Neutrophil (primary cell): ENCODE measurements around the gene BDKRB2.

ENCODE experiments used
- H3K27ac ChIP-seq: fragments of 200-600 bp; sonication (generic); 2 replicates; pipeline ENCODE4 v1.5.1; 2016; ENCODE audit warnings: mild to moderate bottlenecking, moderate library complexity
- H3K27me3 ChIP-seq: fragments of 200-600 bp; sonication (generic); 2 replicates; pipeline ENCODE4 v1.6.0; 2016; ENCODE audit warnings: mild to moderate bottlenecking
- H3K36me3 ChIP-seq: fragments of 200-600 bp; sonication (generic); 2 replicates; pipeline ENCODE4 v1.5.1; 2017
- H3K4me1 ChIP-seq, 2 experiments: fragments of 200-600 bp in 1 of 2; sonication (generic) in 1 of 2; 1 replicate in 1 of 2; 2 replicates in 1 of 2; pipeline versions ENCODE4 v1.5.1 to v1.6.1; 2013 to 2016; ENCODE audit warnings: low read depth in 1 of 2, low read length in 1 of 2, mild to moderate bottlenecking in 1 of 2, moderate library complexity in 1 of 2; ENCODE audit not compliant: control insufficient read depth in 1 of 2, insufficient read depth in 1 of 2
- H3K4me3 ChIP-seq, 2 experiments: fragments of 200-600 bp in 1 of 2; sonication (generic) in 1 of 2; 1 replicate in 1 of 2; 2 replicates in 1 of 2; pipeline ENCODE4 v1.5.1; 2013 to 2016; ENCODE audit warnings: low read depth in 1 of 2, low read length in 1 of 2, mild to moderate bottlenecking in 1 of 2, moderate library complexity in 1 of 2
- H3K9me3 ChIP-seq: fragments of 200-600 bp; sonication (generic); 2 replicates; pipeline ENCODE4 v1.5.1; 2016
- CTCF ChIP-seq: fragments of 200-600 bp; sonication (generic); IDR thresholded peaks from 2 replicates; pipeline ENCODE4 v1.5.1; 2016; ENCODE audit warnings: antibody characterized with exemption

BDKRB2 gene

GRCh38 chr14:96271421-96271762, 66.8 kb downstream of the BDKRB2 start:
- H3K27me3 ChIP-seq = peaks cover 5% of the 10 kb centered on the region
- no peak overlapping the region for H3K4me3 ChIP-seq
- H3K27ac ChIP-seq = no peak overlapping the region
- no peaks in the 10 kb centered on the region for H3K9me3 ChIP-seq
- no peak for TF ChIP-seq CTCF
- H3K4me1 ChIP-seq = no peaks in the 10 kb centered on the region
- H3K36me3 ChIP-seq = no peaks in the 10 kb centered on the region

GRCh38 chr14:96272777-96273473, 68.3 kb downstream of the BDKRB2 start:
- H3K4me1 ChIP-seq = no peaks in the 10 kb centered on the region
- no peak overlapping the region for H3K4me3 ChIP-seq
- no peaks in the 10 kb centered on the region for H3K9me3 ChIP-seq
- no peak overlapping the region for H3K27ac ChIP-seq
- TF ChIP-seq CTCF = no peak
- peaks cover 5% of the 10 kb centered on the region for H3K27me3 ChIP-seq
- no peaks in the 10 kb centered on the region for H3K36me3 ChIP-seq

- Histone ChIP-seq H3K4me1 (no peaks in the 10 kb centered on the region), H3K4me3 (no peak overlapping the region), H3K9me3 (peaks cover 6% of the 10 kb centered on the region), H3K27me3 (peaks cover 5% of the 10 kb centered on the region), H3K36me3 (no peaks in the 10 kb centered on the region), H3K27ac (no peak overlapping the region)
- no peak for TF ChIP-seq CTCF
Measured at GRCh38 chr14:96273629-96274028, 69.0 kb downstream of the BDKRB2 start.

GRCh38 chr14:96274122-96274521, 69.5 kb downstream of the BDKRB2 start:
- Histone ChIP-seq H3K4me3 (no peak overlapping the region), H3K4me1 (no peaks in the 10 kb centered on the region), H3K27me3 (peaks cover 5% of the 10 kb centered on the region), H3K36me3 (no peaks in the 10 kb centered on the region), H3K9me3 (peaks cover 6% of the 10 kb centered on the region), H3K27ac (no peak overlapping the region)
- no peak for TF ChIP-seq CTCF

- no peaks in the 10 kb centered on the region for H3K4me1 ChIP-seq
- no peak for TF ChIP-seq CTCF
- H3K27ac ChIP-seq = no peak overlapping the region
Measured at GRCh38 chr14:96274543-96274942, 69.9 kb downstream of the BDKRB2 start.

More at GRCh38 chr14:96274543-96274942, 69.9 kb downstream of the BDKRB2 start:
- peaks cover 6% of the 10 kb centered on the region for H3K9me3 ChIP-seq
- H3K27me3 ChIP-seq = peaks cover 5% of the 10 kb centered on the region
- no peaks in the 10 kb centered on the region for H3K36me3 ChIP-seq
- H3K4me3 ChIP-seq = no peak overlapping the region
